SK-N-SH treated with all-trans-retinoic acid at 6 μM for 48 hours (cell line): Measurements from ENCODE around the gene TSG101.

Experiments used
- ARNTL ChIP-seq: fragments of 450-650 bp; formaldehyde crosslinking; IDR thresholded peaks from 2 replicates; pipeline ENCODE4 v1.5.0; 2020; ENCODE audit warnings: low read depth, mild to moderate bottlenecking, moderate library complexity, borderline replicate concordance
- GLIS3 ChIP-seq: fragments of 250-450 bp; sonication (Bioruptor Pico); IDR thresholded peaks from 2 replicates; pipeline ENCODE4 v1.5.0; 2020; ENCODE audit warnings: mild to moderate bottlenecking, moderate library complexity
- POU6F1 ChIP-seq: fragments of 250-450 bp; sonication (Bioruptor Pico); IDR thresholded peaks from 2 replicates; pipeline ENCODE4 v1.8.0; 2021; ENCODE audit warnings: low read depth, mild to moderate bottlenecking, moderate library complexity, borderline replicate concordance
- RARB ChIP-seq: fragments of 250-450 bp; sonication (Bioruptor Pico); IDR thresholded peaks from 2 replicates; pipeline ENCODE4 v1.8.0; 2021; ENCODE audit warnings: mild to moderate bottlenecking, moderate library complexity
- TOX ChIP-seq: fragments of 250-450 bp; sonication (Bioruptor Pico); IDR thresholded peaks from 2 replicates; pipeline ENCODE4 v1.8.0; 2021; ENCODE audit warnings: mild to moderate bottlenecking, moderate library complexity, borderline replicate concordance
- ZFP3 ChIP-seq: fragments of 250-450 bp; sonication (Bioruptor Pico); IDR thresholded peaks from 2 replicates; pipeline ENCODE4 v1.5.0; 2020; ENCODE audit warnings: mild to moderate bottlenecking, moderate library complexity
- ZNF565 ChIP-seq: fragments of 450-650 bp; formaldehyde crosslinking; conservative IDR thresholded peaks from 2 replicates; pipeline ENCODE4 v1.5.0; 2020; ENCODE audit warnings: low read depth, mild to moderate bottlenecking, moderate library complexity
- ZNF70 ChIP-seq: fragments of 450-650 bp; formaldehyde crosslinking; IDR thresholded peaks from 2 replicates; pipeline ENCODE4 v1.5.0; 2020; ENCODE audit warnings: mild to moderate bottlenecking, moderate library complexity
- ZNF8 ChIP-seq: fragments of 450-650 bp; formaldehyde crosslinking; IDR thresholded peaks from 2 replicates; pipeline ENCODE4 v1.5.0; 2020; ENCODE audit warnings: mild to moderate bottlenecking, moderate library complexity
- TF ChIP-seq, protein P1 (sequence below): fragments of 250-450 bp; sonication (Bioruptor Pico); IDR thresholded peaks from 2 replicates; pipeline ENCODE4 v1.5.1; 2021; ENCODE audit warnings: mild to moderate bottlenecking, moderate library complexity
- TF ChIP-seq, protein P2 (sequence below): fragments of 250-450 bp; sonication (Bioruptor Pico); IDR thresholded peaks from 2 replicates; pipeline ENCODE4 v1.5.1; 2020; ENCODE audit warnings: low read depth, mild to moderate bottlenecking, moderate library complexity

GRCh38 chr11:18455686-18456372 lies 70.9 kb downstream of the TSG101 start, which contains the start of gene LDHAL6A:
- TF ChIP-seq TOX (no peak), ZNF565 (CRISPR knock-in tag) (no peak), GLIS3 (no peak), ZFP3 (CRISPR knock-in tag) (no peak), ARNTL (CRISPR knock-in tag) (no peak), ZNF8 (CRISPR knock-in tag) (no peak), RARB (CRISPR knock-in tag) (no peak), POU6F1 (CRISPR knock-in tag) (no peak), ZNF70 (no peak)
- TF ChIP-seq, protein P1, sequence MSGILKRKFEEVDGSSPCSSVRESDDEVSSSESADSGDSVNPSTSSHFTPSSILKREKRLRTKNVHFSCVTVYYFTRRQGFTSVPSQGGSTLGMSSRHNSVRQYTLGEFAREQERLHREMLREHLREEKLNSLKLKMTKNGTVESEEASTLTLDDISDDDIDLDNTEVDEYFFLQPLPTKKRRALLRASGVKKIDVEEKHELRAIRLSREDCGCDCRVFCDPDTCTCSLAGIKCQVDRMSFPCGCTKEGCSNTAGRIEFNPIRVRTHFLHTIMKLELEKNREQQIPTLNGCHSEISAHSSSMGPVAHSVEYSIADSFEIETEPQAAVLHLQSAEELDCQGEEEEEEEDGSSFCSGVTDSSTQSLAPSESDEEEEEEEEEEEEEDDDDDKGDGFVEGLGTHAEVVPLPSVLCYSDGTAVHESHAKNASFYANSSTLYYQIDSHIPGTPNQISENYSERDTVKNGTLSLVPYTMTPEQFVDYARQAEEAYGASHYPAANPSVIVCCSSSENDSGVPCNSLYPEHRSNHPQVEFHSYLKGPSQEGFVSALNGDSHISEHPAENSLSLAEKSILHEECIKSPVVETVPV (CRISPR knock-in tag): no peak
- TF ChIP-seq, protein P2, sequence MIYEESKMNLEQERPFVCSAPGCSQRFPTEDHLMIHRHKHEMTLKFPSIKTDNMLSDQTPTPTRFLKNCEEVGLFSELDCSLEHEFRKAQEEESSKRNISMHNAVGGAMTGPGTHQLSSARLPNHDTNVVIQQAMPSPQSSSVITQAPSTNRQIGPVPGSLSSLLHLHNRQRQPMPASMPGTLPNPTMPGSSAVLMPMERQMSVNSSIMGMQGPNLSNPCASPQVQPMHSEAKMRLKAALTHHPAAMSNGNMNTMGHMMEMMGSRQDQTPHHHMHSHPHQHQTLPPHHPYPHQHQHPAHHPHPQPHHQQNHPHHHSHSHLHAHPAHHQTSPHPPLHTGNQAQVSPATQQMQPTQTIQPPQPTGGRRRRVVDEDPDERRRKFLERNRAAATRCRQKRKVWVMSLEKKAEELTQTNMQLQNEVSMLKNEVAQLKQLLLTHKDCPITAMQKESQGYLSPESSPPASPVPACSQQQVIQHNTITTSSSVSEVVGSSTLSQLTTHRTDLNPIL (CRISPR knock-in tag): no peak
